H1 (cell line): Measurements from ENCODE around the gene DRC1. TPM values are rescaled to one million over a fixed set of nuclear protein-coding genes. Genes with fewer than 3 reads are reported as not detected.

ENCODE experiments used
- ASH2L ChIP-seq: fragments of 200-600, 300-600 bp; sonication (generic); IDR thresholded peaks from one replicate; pipeline ENCODE4 v1.7.1; 2017; ENCODE audit warnings: low read length
- BCL11A ChIP-seq, 2 experiments: IDR thresholded peaks; one replicate each; pipeline ENCODE4 v1.6.1; 2011; ENCODE audit warnings: low read depth in 2 of 2, low read length in 2 of 2, mild to moderate bottlenecking in 2 of 2
- CHD1 ChIP-seq: IDR thresholded peaks from 2 replicates; pipeline ENCODE4 v1.6.1; 2012; ENCODE audit warnings: low read depth, low read length, improper control_type of control experiment
- CREB1 ChIP-seq: IDR thresholded peaks from 2 replicates; pipeline ENCODE4 v1.6.1; 2012; ENCODE audit warnings: inconsistent platforms
- GTF2F1 ChIP-seq: IDR thresholded peaks from 2 replicates; pipeline ENCODE4 v1.6.1; 2012; ENCODE audit warnings: low read depth, low read length, improper control_type of control experiment, borderline replicate concordance
- JUN ChIP-seq: IDR thresholded peaks from 2 replicates; pipeline ENCODE4 v1.6.1; 2011; ENCODE audit warnings: low read depth, mild to moderate bottlenecking, improper control_type of control experiment, low read length
- KDM5A ChIP-seq: fragments of 200-600 bp; IDR thresholded peaks from 2 replicates; pipeline ENCODE4 v1.7.1; 2012; ENCODE audit warnings: mild to moderate bottlenecking, low read length, inconsistent platforms, mixed read lengths
- NANOG ChIP-seq: IDR thresholded peaks from 2 replicates; pipeline ENCODE4 v1.6.1; 2011; ENCODE audit warnings: low read length, low read depth, mild to moderate bottlenecking, inconsistent platforms; ENCODE audit not compliant: insufficient read depth, poor library complexity, severe bottlenecking
- POU5F1 ChIP-seq: IDR thresholded peaks from 2 replicates; pipeline ENCODE4 v1.6.1; 2011; ENCODE audit warnings: low read depth, mild to moderate bottlenecking, low read length, moderate library complexity
- RXRA ChIP-seq: IDR thresholded peaks from 2 replicates; pipeline ENCODE4 v1.6.1; 2011; ENCODE audit warnings: low read depth, mild to moderate bottlenecking, low read length, moderate library complexity; ENCODE audit not compliant: insufficient read depth
- TEAD4 ChIP-seq: IDR thresholded peaks from 2 replicates; pipeline ENCODE4 v1.6.1; 2012; ENCODE audit warnings: low read depth, low read length, inconsistent platforms, mixed read lengths
- polyA plus RNA-seq, 7 experiments: library from polyadenylated mRNA; depleted of rRNA in 3 of 7; stranded (reverse) in 5 of 7; unstranded in 2 of 7; fragments of >200 nt in 5 of 7; fragments of 200-250 nt in 2 of 7; gene quantifications; 1 replicate in 5 of 7; 2 replicates in 1 of 7; 4 replicates in 1 of 7; pipeline versions ENCODE4 v1.2.1 to v1.2.3, GENCODE V29; 2011 to 2013; ENCODE audit warnings: missing spikeins in 2 of 7, mixed read lengths in 2 of 7
- total RNA-seq: library from RNA; stranded (reverse); fragmentation: NEBNext Ultra II Directional; extraction: Animal tissue kit (Norgen Biotek cat#: 25700); gene quantifications from 2 replicates; pipeline ENCODE4 v1.2.1, GENCODE V29; 2021
- TF ChIP-seq, protein P1 (sequence below): fragments of 300-600 bp; sonication (generic); IDR thresholded peaks from 2 replicates; pipeline ENCODE4 v1.7.1; 2012; ENCODE audit warnings: low read length, moderate library complexity, mild to moderate bottlenecking, inconsistent platforms; ENCODE audit not compliant: insufficient replicate concordance

The DRC1 gene
- total and polyA plus RNA-seq, 2 of the 8 experiments (the other 6 are each of a cell fraction or from before 2014, with no cell fraction given) = 0.08 TPM; not detected in 1

DNA sequence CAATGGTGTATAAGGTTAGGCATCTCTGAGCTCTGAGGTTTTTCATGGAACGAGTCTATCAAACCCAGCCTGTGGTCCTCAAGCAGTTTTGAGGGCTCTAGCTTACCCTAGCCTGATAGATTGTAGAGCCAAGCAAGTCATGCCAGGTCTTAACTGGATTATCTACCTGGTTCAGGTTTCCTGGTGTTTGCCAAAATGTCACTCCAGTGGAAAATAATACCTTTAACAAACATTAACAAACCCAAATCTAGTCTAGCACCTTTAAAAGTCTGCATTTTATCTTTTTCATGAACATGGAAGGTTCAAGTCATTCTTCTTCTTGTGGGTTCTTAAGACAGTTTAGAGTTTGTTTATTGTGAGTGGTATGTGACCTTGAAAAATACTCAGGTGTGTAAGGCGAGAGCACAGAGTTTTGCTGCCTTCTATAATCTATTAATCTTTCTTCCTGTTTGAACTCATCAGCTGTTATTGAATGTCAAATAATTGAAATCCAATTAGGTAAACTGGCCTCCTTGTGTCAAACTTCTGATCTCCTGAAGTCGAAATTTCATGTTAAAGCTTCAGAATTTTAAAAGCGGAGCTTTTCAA lies 41.7 kb upstream of the DRC1 start (continued):
- TF ChIP-seq, protein P1, sequence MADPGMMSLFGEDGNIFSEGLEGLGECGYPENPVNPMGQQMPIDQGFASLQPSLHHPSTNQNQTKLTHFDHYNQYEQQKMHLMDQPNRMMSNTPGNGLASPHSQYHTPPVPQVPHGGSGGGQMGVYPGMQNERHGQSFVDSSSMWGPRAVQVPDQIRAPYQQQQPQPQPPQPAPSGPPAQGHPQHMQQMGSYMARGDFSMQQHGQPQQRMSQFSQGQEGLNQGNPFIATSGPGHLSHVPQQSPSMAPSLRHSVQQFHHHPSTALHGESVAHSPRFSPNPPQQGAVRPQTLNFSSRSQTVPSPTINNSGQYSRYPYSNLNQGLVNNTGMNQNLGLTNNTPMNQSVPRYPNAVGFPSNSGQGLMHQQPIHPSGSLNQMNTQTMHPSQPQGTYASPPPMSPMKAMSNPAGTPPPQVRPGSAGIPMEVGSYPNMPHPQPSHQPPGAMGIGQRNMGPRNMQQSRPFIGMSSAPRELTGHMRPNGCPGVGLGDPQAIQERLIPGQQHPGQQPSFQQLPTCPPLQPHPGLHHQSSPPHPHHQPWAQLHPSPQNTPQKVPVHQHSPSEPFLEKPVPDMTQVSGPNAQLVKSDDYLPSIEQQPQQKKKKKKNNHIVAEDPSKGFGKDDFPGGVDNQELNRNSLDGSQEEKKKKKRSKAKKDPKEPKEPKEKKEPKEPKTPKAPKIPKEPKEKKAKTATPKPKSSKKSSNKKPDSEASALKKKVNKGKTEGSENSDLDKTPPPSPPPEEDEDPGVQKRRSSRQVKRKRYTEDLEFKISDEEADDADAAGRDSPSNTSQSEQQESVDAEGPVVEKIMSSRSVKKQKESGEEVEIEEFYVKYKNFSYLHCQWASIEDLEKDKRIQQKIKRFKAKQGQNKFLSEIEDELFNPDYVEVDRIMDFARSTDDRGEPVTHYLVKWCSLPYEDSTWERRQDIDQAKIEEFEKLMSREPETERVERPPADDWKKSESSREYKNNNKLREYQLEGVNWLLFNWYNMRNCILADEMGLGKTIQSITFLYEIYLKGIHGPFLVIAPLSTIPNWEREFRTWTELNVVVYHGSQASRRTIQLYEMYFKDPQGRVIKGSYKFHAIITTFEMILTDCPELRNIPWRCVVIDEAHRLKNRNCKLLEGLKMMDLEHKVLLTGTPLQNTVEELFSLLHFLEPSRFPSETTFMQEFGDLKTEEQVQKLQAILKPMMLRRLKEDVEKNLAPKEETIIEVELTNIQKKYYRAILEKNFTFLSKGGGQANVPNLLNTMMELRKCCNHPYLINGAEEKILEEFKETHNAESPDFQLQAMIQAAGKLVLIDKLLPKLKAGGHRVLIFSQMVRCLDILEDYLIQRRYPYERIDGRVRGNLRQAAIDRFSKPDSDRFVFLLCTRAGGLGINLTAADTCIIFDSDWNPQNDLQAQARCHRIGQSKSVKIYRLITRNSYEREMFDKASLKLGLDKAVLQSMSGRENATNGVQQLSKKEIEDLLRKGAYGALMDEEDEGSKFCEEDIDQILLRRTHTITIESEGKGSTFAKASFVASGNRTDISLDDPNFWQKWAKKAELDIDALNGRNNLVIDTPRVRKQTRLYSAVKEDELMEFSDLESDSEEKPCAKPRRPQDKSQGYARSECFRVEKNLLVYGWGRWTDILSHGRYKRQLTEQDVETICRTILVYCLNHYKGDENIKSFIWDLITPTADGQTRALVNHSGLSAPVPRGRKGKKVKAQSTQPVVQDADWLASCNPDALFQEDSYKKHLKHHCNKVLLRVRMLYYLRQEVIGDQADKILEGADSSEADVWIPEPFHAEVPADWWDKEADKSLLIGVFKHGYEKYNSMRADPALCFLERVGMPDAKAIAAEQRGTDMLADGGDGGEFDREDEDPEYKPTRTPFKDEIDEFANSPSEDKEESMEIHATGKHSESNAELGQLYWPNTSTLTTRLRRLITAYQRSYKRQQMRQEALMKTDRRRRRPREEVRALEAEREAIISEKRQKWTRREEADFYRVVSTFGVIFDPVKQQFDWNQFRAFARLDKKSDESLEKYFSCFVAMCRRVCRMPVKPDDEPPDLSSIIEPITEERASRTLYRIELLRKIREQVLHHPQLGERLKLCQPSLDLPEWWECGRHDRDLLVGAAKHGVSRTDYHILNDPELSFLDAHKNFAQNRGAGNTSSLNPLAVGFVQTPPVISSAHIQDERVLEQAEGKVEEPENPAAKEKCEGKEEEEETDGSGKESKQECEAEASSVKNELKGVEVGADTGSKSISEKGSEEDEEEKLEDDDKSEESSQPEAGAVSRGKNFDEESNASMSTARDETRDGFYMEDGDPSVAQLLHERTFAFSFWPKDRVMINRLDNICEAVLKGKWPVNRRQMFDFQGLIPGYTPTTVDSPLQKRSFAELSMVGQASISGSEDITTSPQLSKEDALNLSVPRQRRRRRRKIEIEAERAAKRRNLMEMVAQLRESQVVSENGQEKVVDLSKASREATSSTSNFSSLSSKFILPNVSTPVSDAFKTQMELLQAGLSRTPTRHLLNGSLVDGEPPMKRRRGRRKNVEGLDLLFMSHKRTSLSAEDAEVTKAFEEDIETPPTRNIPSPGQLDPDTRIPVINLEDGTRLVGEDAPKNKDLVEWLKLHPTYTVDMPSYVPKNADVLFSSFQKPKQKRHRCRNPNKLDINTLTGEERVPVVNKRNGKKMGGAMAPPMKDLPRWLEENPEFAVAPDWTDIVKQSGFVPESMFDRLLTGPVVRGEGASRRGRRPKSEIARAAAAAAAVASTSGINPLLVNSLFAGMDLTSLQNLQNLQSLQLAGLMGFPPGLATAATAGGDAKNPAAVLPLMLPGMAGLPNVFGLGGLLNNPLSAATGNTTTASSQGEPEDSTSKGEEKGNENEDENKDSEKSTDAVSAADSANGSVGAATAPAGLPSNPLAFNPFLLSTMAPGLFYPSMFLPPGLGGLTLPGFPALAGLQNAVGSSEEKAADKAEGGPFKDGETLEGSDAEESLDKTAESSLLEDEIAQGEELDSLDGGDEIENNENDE = no peak
- TF ChIP-seq CREB1 (no peak), BCL11A (IDR thresholded peaks at IDR 0.05; ENCODE audit: low read depth in 2 of 2, low read length in 2 of 2) (no peak), RXRA (no peak), POU5F1 (no peak), TEAD4 (no peak), CHD1 (no peak), NANOG (no peak), ASH2L (no peak), KDM5A (no peak), JUN (no peak), GTF2F1 (no peak)
